Upper lobe of right lung (tissue), 1 donor: ENCODE data around the gene SUGCT. TPM values are rescaled to one million over a fixed set of nuclear protein-coding genes. Genes with fewer than 3 reads are reported as not detected.
"Not testable (repeated sequence)": the region's sequence is repeated elsewhere in the genome, so short reads cannot be mapped to it uniquely, and the experiment has no call there.

Experiments
- ATAC-seq: fragments of 200-7000 bp; cut with Tn5 transposase; one replicate; pipeline ENCODE4 v1.9.1; 2020; ENCODE audit warnings: mild to moderate bottlenecking, moderate library complexity
- DNase-seq: peaks from one replicate; pipeline ENCODE4 v3.0.0-alpha.2; 2020
- H3K27ac ChIP-seq: fragments of 200-600 bp; one replicate; pipeline ENCODE4 v1.8.0; 2022
- H3K27me3 ChIP-seq: fragments of 200-600 bp; one replicate; pipeline ENCODE4 v1.8.0; 2022; ENCODE audit warnings: mild to moderate bottlenecking
- H3K36me3 ChIP-seq: fragments of 200-600 bp; one replicate; pipeline ENCODE4 v1.8.0; 2022
- H3K4me1 ChIP-seq: fragments of 200-600 bp; one replicate; pipeline ENCODE4 v1.8.0; 2022
- H3K4me3 ChIP-seq: fragments of 200-600 bp; one replicate; pipeline ENCODE4 v1.8.0; 2022; ENCODE audit warnings: mild to moderate bottlenecking
- H3K9me3 ChIP-seq: fragments of 200-600 bp; one replicate; pipeline ENCODE4 v1.8.0; 2022
- intact Hi-C: fragments of 100-400 bp; cut with DNase I; formaldehyde crosslinking; loops from one replicate; pipeline ENCODE4 v1.11.0; 2022
- total RNA-seq: library from RNA; stranded (reverse); fragmentation: NEBNext Ultra II Directional; extraction: Animal tissue kit (Norgen Biotek cat#: 25700); gene quantifications from one replicate; pipeline ENCODE4 v1.2.1, GENCODE V29; 2021
- TF ChIP-seq, protein P1 (sequence below): fragments of 200-600 bp; IDR thresholded peaks from one replicate; pipeline ENCODE4 v1.8.0; 2022; ENCODE audit warnings: antibody characterized with exemption
- donor health status: DM: no; HTN: yes; CAD: no; lungs with severe emphysema.

Gene SUGCT
- total RNA-seq, 1 donor from 2014 or later: 4.1 TPM

- ATAC-seq (no peak), DNase-seq (no peak)
- no peaks in the 10 kb centered on the region for H3K27me3 ChIP-seq
- no peaks in the 10 kb centered on the region for H3K9me3 ChIP-seq
- no peak overlapping the region for H3K27ac ChIP-seq
- TF ChIP-seq, protein P1, sequence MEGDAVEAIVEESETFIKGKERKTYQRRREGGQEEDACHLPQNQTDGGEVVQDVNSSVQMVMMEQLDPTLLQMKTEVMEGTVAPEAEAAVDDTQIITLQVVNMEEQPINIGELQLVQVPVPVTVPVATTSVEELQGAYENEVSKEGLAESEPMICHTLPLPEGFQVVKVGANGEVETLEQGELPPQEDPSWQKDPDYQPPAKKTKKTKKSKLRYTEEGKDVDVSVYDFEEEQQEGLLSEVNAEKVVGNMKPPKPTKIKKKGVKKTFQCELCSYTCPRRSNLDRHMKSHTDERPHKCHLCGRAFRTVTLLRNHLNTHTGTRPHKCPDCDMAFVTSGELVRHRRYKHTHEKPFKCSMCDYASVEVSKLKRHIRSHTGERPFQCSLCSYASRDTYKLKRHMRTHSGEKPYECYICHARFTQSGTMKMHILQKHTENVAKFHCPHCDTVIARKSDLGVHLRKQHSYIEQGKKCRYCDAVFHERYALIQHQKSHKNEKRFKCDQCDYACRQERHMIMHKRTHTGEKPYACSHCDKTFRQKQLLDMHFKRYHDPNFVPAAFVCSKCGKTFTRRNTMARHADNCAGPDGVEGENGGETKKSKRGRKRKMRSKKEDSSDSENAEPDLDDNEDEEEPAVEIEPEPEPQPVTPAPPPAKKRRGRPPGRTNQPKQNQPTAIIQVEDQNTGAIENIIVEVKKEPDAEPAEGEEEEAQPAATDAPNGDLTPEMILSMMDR: no peak
- intact Hi-C loops: no loop called here
- no peaks in the 10 kb centered on the region for H3K36me3 ChIP-seq
- no peak overlapping the region for H3K4me3 ChIP-seq
- no peaks in the 10 kb centered on the region for H3K4me1 ChIP-seq
Measured at GRCh38 chr7:40402661-40403060, 267.9 kb downstream of the SUGCT start.

GRCh38 chr7:40403703-40404476 is 269.1 kb downstream of the SUGCT start:
- DNase-seq (no peak), ATAC-seq (no peak)
- intact Hi-C loops: no loop called here
- Histone ChIP-seq H3K27me3 (no peaks in the 10 kb centered on the region), H3K4me3 (no peak overlapping the region), H3K27ac (no peak overlapping the region), H3K4me1 (no peaks in the 10 kb centered on the region), H3K36me3 (no peaks in the 10 kb centered on the region), H3K9me3 (no peaks in the 10 kb centered on the region)
- TF ChIP-seq, protein P1: no peak

DNA sequence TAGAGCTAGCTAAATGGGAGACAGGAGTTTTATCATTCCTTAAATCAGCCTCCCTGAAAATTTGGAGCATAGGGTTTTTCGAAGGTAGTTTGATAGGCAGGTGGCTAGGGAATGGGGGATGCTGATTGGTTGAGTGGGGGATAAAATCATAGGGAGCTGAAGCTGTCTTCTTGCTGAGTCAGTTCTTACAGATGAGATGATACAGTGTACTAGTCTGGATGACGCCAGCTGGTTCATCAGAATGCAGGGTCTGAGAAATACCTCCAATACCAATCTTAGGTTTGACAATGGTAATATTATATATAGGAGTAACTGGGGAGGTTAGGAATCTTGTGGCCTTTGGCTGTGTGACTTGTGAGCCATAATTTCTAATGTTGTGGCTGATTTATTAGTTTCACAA is 271.2 kb downstream of the SUGCT start:
- DNase-seq: no peak
- Histone ChIP-seq H3K27me3 (no peaks in the 10 kb centered on the region), H3K36me3 (no peaks in the 10 kb centered on the region), H3K9me3 (no peaks in the 10 kb centered on the region), H3K4me3 (no peak overlapping the region), H3K27ac (no peak overlapping the region), H3K4me1 (no peaks in the 10 kb centered on the region)
- TF ChIP-seq, protein P1: no peak
- ATAC-seq: no peak
- intact Hi-C loops: no loop called here

DNA sequence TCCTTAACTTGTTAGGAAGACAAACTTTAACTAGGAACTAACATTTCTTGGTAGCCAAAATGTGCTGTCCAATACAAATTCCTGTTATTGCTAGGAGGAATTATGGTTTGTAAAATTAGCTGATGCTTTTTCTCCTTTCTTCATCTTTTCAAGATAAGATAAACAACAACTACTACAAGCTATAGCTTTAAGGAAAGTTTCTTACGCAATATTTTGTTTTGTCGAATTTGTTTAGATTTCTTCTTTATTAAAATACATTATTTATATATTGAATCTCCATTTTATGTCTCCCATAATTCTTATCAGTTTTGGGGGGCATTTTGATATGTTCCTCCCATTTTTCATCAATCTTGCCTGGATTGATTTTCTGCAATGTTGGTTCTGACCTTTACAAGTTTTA is 277.5 kb downstream of the SUGCT start:
- ATAC-seq (no peak), DNase-seq (no peak)
- H3K4me1 ChIP-seq: no peaks in the 10 kb centered on the region

DNA sequence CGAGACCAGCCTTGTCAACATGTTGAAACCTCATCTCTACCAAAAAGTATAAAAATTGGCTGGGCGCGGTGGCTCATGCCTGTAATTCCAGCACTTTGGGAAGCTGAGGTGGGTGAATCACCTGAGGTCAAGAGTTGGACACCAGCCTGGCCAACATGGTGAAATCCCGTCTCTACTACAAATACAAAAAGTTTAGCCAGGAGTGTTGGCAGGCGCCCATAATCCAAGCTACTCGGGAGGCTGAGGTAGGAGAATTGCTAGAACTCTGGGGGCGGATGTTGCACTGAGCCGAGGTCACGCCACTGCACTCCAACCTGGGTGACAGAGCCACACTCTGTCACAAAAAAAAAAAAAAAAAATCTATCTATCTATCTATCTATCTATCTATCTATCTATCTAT is 279.9 kb downstream of the SUGCT start:
- H3K27ac ChIP-seq, H3K36me3 ChIP-seq, ATAC-seq, H3K4me3 ChIP-seq, DNase-seq, intact Hi-C loops, H3K4me1 ChIP-seq, H3K9me3 ChIP-seq, H3K27me3 ChIP-seq: not testable (repeated sequence)

More for the DNA sequence above, 277.5 kb downstream of the SUGCT start:
- H3K4me3 ChIP-seq: no peak overlapping the region
- intact Hi-C loops: no loop called here
- no peaks in the 10 kb centered on the region for H3K36me3 ChIP-seq
- no peak overlapping the region for H3K27ac ChIP-seq
- no peaks in the 10 kb centered on the region for H3K9me3 ChIP-seq
- no peaks in the 10 kb centered on the region for H3K27me3 ChIP-seq
- TF ChIP-seq, protein P1: no peak

DNA sequence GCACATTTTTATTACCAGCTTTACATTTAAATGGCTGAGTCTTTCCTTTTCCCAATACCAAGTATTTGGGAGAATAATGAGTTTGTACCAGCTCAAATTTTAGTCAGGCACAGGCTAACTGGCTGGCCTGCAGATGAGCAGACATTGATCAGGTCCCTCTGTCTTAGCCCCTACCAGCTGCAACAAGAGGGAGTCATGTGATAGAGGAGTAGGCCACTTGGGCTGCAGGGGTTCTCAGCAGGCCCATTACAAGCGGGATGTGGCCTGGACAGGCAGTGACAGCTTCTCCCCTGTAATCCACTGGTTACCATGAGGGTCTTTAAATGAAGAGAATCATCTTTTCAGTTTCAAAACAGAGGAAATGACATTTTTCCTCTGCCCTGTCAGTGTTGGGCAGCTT is 283.6 kb downstream of the SUGCT start:
- H3K36me3 ChIP-seq: no peaks in the 10 kb centered on the region
- intact Hi-C loops: no loop called here

More for the DNA sequence above, 283.6 kb downstream of the SUGCT start:
- H3K4me1 ChIP-seq: no peaks in the 10 kb centered on the region
- TF ChIP-seq, protein P1: no peak
- ATAC-seq (no peak), DNase-seq (no peak)
- no peak overlapping the region for H3K4me3 ChIP-seq
- no peak overlapping the region for H3K27ac ChIP-seq
- no peaks in the 10 kb centered on the region for H3K27me3 ChIP-seq
- H3K9me3 ChIP-seq: no peaks in the 10 kb centered on the region
